ENCODE data around the gene SEMA6D. TPM values are rescaled to one million over a fixed set of nuclear protein-coding genes. Genes with fewer than 3 reads are reported as not detected.

The SEMA6D gene
- total RNA-seq, 1 donor from 2014 or later = 6.4 TPM

GRCh38 chr15:47778263-47778770 lies 61.0 kb downstream of the SEMA6D start:
- H3K27ac Mint-ChIP-seq (ENCODE audit: unreplicated experiment) = no peak overlapping the region
- H3K4me3 Mint-ChIP-seq (ENCODE audit: unreplicated experiment) = no peak overlapping the region
- no peaks in the 10 kb centered on the region for H3K4me1 Mint-ChIP-seq (ENCODE audit: low read depth)
- TF ChIP-seq, protein P1, sequence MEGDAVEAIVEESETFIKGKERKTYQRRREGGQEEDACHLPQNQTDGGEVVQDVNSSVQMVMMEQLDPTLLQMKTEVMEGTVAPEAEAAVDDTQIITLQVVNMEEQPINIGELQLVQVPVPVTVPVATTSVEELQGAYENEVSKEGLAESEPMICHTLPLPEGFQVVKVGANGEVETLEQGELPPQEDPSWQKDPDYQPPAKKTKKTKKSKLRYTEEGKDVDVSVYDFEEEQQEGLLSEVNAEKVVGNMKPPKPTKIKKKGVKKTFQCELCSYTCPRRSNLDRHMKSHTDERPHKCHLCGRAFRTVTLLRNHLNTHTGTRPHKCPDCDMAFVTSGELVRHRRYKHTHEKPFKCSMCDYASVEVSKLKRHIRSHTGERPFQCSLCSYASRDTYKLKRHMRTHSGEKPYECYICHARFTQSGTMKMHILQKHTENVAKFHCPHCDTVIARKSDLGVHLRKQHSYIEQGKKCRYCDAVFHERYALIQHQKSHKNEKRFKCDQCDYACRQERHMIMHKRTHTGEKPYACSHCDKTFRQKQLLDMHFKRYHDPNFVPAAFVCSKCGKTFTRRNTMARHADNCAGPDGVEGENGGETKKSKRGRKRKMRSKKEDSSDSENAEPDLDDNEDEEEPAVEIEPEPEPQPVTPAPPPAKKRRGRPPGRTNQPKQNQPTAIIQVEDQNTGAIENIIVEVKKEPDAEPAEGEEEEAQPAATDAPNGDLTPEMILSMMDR (IDR thresholded peaks at IDR 0.05) = no peak
- H3K36me3 Mint-ChIP-seq (ENCODE audit: low read depth) = no peaks in the 10 kb centered on the region
- no peak for DNase-seq (ENCODE audit: low spot score)
- no peaks in the 10 kb centered on the region for H3K9me3 Mint-ChIP-seq (ENCODE audit: low read depth)
- H3K27me3 Mint-ChIP-seq (ENCODE audit: low read depth) = peaks cover 2% of the 10 kb centered on the region

GRCh38 chr15:47780971-47781370 lies 63.7 kb downstream of the SEMA6D start:
- no peak overlapping the region for H3K4me3 Mint-ChIP-seq (ENCODE audit: unreplicated experiment)
- no peaks in the 10 kb centered on the region for H3K36me3 Mint-ChIP-seq (ENCODE audit: low read depth)
- H3K9me3 Mint-ChIP-seq (ENCODE audit: low read depth) = no peaks in the 10 kb centered on the region
- DNase-seq (ENCODE audit: low spot score) = no peak
- peaks cover 2% of the 10 kb centered on the region for H3K27me3 Mint-ChIP-seq (ENCODE audit: low read depth)
- peaks cover 7% of the 10 kb centered on the region for H3K4me1 Mint-ChIP-seq (ENCODE audit: low read depth)
- TF ChIP-seq, protein P1 (IDR thresholded peaks at IDR 0.05) = no peak
- H3K27ac Mint-ChIP-seq (ENCODE audit: unreplicated experiment) = no peak overlapping the region

- Mint-ChIP-seq H3K36me3 (ENCODE audit: low read depth) (no peaks in the 10 kb centered on the region), H3K27me3 (ENCODE audit: low read depth) (peaks cover 2% of the 10 kb centered on the region), H3K27ac (ENCODE audit: unreplicated experiment) (no peak overlapping the region), H3K4me3 (ENCODE audit: unreplicated experiment) (no peak overlapping the region), H3K9me3 (ENCODE audit: low read depth) (no peaks in the 10 kb centered on the region), H3K4me1 (ENCODE audit: low read depth) (peaks cover 13% of the 10 kb centered on the region)
- no peak for DNase-seq (ENCODE audit: low spot score)
- TF ChIP-seq, protein P1 (IDR thresholded peaks at IDR 0.05) = no peak
These were observed 64.2 kb downstream of the SEMA6D start for GRCh38 chr15:47781527-47781926.

DNA sequence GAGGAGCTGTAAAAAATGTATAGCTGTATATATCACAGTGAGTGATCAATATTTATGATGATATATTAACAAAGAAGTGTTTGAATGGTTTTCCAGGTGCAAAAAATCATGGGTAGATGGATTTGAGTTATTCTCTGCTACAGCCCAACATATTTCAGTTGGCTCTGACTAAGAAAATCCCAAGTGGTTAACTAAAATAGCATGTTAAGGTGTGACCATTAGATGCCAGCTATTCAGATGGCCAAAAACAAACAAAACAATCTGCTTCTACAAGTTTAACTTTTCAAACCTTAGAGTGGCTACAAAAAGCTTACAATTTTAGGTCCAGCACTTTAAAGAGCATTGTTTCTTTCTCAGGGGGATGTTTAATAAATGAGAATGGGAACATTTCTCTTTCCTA lies 67.5 kb downstream of the SEMA6D start:
- H3K27ac Mint-ChIP-seq (ENCODE audit: unreplicated experiment) = no peak overlapping the region
- no peaks in the 10 kb centered on the region for H3K9me3 Mint-ChIP-seq (ENCODE audit: low read depth)
- H3K4me3 Mint-ChIP-seq (ENCODE audit: unreplicated experiment) = no peak overlapping the region

DNA sequence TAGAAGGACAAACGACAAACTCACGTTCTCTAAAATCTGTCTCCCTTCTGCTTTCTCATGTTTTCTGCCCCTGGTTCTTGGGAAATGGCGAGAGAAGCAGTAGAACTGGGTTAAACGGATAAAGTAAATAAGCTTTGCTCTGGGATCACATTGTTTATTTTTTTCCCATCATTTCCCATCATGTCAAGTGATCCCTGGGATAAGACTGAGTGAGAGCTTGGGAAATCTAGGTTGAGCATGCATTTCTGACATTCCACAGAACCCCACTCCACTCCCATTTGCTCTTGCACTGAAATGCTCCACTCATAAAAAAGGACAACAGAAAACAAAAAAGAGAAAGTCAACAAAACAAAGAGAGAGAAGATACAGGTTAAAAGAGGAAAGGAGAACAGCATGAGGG lies 69.1 kb downstream of the SEMA6D start:
- DNase-seq (ENCODE audit: low spot score) = no peak
- no peak overlapping the region for H3K27ac Mint-ChIP-seq (ENCODE audit: unreplicated experiment)
- H3K9me3 Mint-ChIP-seq (ENCODE audit: low read depth) = no peaks in the 10 kb centered on the region
- no peaks in the 10 kb centered on the region for H3K27me3 Mint-ChIP-seq (ENCODE audit: low read depth)
- H3K4me1 Mint-ChIP-seq (ENCODE audit: low read depth) = peaks cover 19% of the 10 kb centered on the region
- TF ChIP-seq, protein P1 (IDR thresholded peaks at IDR 0.05) = no peak
- no peak overlapping the region for H3K4me3 Mint-ChIP-seq (ENCODE audit: unreplicated experiment)
- H3K36me3 Mint-ChIP-seq (ENCODE audit: low read depth) = no peaks in the 10 kb centered on the region

More for the DNA sequence above, 67.5 kb downstream of the SEMA6D start:
- DNase-seq (ENCODE audit: low spot score) = no peak
- no peaks in the 10 kb centered on the region for H3K27me3 Mint-ChIP-seq (ENCODE audit: low read depth)
- H3K4me1 Mint-ChIP-seq (ENCODE audit: low read depth) = peaks cover 19% of the 10 kb centered on the region
- TF ChIP-seq, protein P1 (IDR thresholded peaks at IDR 0.05) = no peak
- no peaks in the 10 kb centered on the region for H3K36me3 Mint-ChIP-seq (ENCODE audit: low read depth)
